ENCODE data around the gene RAB3GAP2.

GRCh38 chr1:220278991-220279390 is 6.7 kb upstream of the RAB3GAP2 start:
- TF ChIP-seq, protein P1, sequence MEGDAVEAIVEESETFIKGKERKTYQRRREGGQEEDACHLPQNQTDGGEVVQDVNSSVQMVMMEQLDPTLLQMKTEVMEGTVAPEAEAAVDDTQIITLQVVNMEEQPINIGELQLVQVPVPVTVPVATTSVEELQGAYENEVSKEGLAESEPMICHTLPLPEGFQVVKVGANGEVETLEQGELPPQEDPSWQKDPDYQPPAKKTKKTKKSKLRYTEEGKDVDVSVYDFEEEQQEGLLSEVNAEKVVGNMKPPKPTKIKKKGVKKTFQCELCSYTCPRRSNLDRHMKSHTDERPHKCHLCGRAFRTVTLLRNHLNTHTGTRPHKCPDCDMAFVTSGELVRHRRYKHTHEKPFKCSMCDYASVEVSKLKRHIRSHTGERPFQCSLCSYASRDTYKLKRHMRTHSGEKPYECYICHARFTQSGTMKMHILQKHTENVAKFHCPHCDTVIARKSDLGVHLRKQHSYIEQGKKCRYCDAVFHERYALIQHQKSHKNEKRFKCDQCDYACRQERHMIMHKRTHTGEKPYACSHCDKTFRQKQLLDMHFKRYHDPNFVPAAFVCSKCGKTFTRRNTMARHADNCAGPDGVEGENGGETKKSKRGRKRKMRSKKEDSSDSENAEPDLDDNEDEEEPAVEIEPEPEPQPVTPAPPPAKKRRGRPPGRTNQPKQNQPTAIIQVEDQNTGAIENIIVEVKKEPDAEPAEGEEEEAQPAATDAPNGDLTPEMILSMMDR (IDR thresholded peaks at IDR 0.05 in 2 of 3, conservative IDR thresholded peaks at IDR 0.05 in 1 of 3; ENCODE audit: control insufficient read depth in 2 of 3, extremely low read depth in 1 of 3, insufficient read depth in 1 of 3, low read depth in 3 of 3, low read length in 3 of 3): no peak
- TF ChIP-seq EZH2 (IDR thresholded peaks at IDR 0.05; ENCODE audit: borderline replicate concordance, control insufficient read depth, low read depth, low read length) (no peak), SMARCA5 (IDR thresholded peaks at IDR 0.05) (no peak), NFIC (IDR thresholded peaks at IDR 0.05; ENCODE audit: low read depth, low read length) (no peak), POLR2AphosphoS5 (IDR thresholded peaks at IDR 0.05; ENCODE audit: low read length) (no peak), CBFB (IDR thresholded peaks at IDR 0.05; ENCODE audit: low read depth) (no peak), IKZF1 (conservative IDR thresholded peaks at IDR 0.05) (no peak), SP1 (IDR thresholded peaks at IDR 0.05; ENCODE audit: low read depth, low read length) (no peak), FOS (IDR thresholded peaks at IDR 0.05; ENCODE audit: borderline replicate concordance, extremely low read depth, insufficient read length) (no peak), RFX5 (IDR thresholded peaks at IDR 0.05; ENCODE audit: low read depth, low read length) (no peak), NBN (IDR thresholded peaks at IDR 0.05) (no peak)
- TF ChIP-seq, protein P2, sequence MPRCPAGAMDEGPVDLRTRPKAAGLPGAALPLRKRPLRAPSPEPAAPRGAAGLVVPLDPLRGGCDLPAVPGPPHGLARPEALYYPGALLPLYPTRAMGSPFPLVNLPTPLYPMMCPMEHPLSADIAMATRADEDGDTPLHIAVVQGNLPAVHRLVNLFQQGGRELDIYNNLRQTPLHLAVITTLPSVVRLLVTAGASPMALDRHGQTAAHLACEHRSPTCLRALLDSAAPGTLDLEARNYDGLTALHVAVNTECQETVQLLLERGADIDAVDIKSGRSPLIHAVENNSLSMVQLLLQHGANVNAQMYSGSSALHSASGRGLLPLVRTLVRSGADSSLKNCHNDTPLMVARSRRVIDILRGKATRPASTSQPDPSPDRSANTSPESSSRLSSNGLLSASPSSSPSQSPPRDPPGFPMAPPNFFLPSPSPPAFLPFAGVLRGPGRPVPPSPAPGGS (IDR thresholded peaks at IDR 0.05; ENCODE audit: borderline replicate concordance, insufficient read depth, low read depth, low read length, poor library complexity, severe bottlenecking): no peak
- TF ChIP-seq, protein P3, sequence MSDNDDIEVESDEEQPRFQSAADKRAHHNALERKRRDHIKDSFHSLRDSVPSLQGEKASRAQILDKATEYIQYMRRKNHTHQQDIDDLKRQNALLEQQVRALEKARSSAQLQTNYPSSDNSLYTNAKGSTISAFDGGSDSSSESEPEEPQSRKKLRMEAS (IDR thresholded peaks at IDR 0.05; ENCODE audit: low read depth, low read length): no peak
